Stromal cell of bone marrow (primary cell): ENCODE results near the gene PHACTR4.
"Not testable (repeated sequence)": the region's sequence is repeated elsewhere in the genome, so short reads cannot be mapped to it uniquely, and the experiment has no call there.

Experiments
- DNase-seq: peaks from one replicate; pipeline ENCODE4 v3.0.0-alpha.2; 2012; ENCODE audit warnings: low read depth

PHACTR4 gene

GRCh38 chr1:28371010-28371377 is 1.5 kb downstream of the PHACTR4 start:
- DNase-seq = no peak

- DNase-seq = not testable (repeated sequence)
These were observed 3.9 kb downstream of the PHACTR4 start for GRCh38 chr1:28373450-28373849.

GRCh38 chr1:28374297-28374696 is 4.8 kb downstream of the PHACTR4 start:
- DNase-seq = no peak

- not testable (repeated sequence) for DNase-seq
These were observed 6.1 kb downstream of the PHACTR4 start for GRCh38 chr1:28375598-28375997.

GRCh38 chr1:28376195-28376594 is 6.7 kb downstream of the PHACTR4 start:
- DNase-seq = not testable (repeated sequence)

GRCh38 chr1:28378906-28379305 is 9.4 kb downstream of the PHACTR4 start:
- no peak for DNase-seq

GRCh38 chr1:28380394-28380793 is 10.9 kb downstream of the PHACTR4 start:
- DNase-seq = no peak

- not testable (repeated sequence) for DNase-seq
These were observed 14.2 kb downstream of the PHACTR4 start for GRCh38 chr1:28383785-28384184.

GRCh38 chr1:28392027-28392652 is 22.6 kb downstream of the PHACTR4 start:
- DNase-seq = peak; percentile 72

- no peak for DNase-seq
These were observed 24.6 kb downstream of the PHACTR4 start for GRCh38 chr1:28394136-28394535.

GRCh38 chr1:28395181-28395580 is 25.6 kb downstream of the PHACTR4 start:
- DNase-seq = no peak

GRCh38 chr1:28401760-28402159 is 32.2 kb downstream of the PHACTR4 start:
- no peak for DNase-seq

- no peak for DNase-seq
These were observed 39.5 kb downstream of the PHACTR4 start for GRCh38 chr1:28409090-28409489.

- DNase-seq = no peak
These were observed 42.1 kb downstream of the PHACTR4 start for GRCh38 chr1:28411656-28412055.

- DNase-seq = no peak
These were observed 43.2 kb downstream of the PHACTR4 start for GRCh38 chr1:28412731-28413130.

- DNase-seq = no peak
These were observed 47.1 kb downstream of the PHACTR4 start for GRCh38 chr1:28416509-28417194.

- DNase-seq = peak; percentile 52
These were observed 47.9 kb downstream of the PHACTR4 start for GRCh38 chr1:28417441-28417922.

GRCh38 chr1:28417926-28418637 is 48.5 kb downstream of the PHACTR4 start:
- no peak for DNase-seq

GRCh38 chr1:28421744-28422143 is 52.2 kb downstream of the PHACTR4 start:
- DNase-seq = no peak

- no peak for DNase-seq
These were observed 57.3 kb downstream of the PHACTR4 start for GRCh38 chr1:28426831-28427230.

GRCh38 chr1:28428012-28428411 is 58.5 kb downstream of the PHACTR4 start:
- DNase-seq = no peak

- no peak for DNase-seq
These were observed 59.5 kb downstream of the PHACTR4 start for GRCh38 chr1:28428990-28429520.
